Liver (tissue), 9 donors: ENCODE results near the gene MYO9B. TPM values are rescaled to one million over a fixed set of nuclear protein-coding genes. Genes with fewer than 3 reads are reported as not detected.

Experiments
- DNase-seq: peaks from one replicate; pipeline ENCODE4 v3.0.0-alpha.2; 2017; ENCODE audit warnings: low spot score
- H3K27ac ChIP-seq, 2 donors: one replicate each; pipeline ENCODE4 v1.7.0; 2013; ENCODE audit warnings: inconsistent platforms in 2 of 2, low read length in 2 of 2, control low read depth in 1 of 2, low read depth in 1 of 2, mild to moderate bottlenecking in 1 of 2
- H3K27me3 ChIP-seq, 4 donors: one replicate each; pipeline versions ENCODE4 v1.6.1 to v1.7.0; 2013; ENCODE audit warnings: low read length in 3 of 4, inconsistent platforms in 1 of 4, mild to moderate bottlenecking in 1 of 4, moderate library complexity in 1 of 4; ENCODE audit not compliant: control insufficient read depth in 4 of 4, insufficient read depth in 4 of 4
- H3K36me3 ChIP-seq, 4 donors: one replicate each; pipeline versions ENCODE4 v1.6.1 to v1.7.0; 2013; ENCODE audit warnings: low read length in 3 of 4, mild to moderate bottlenecking in 3 of 4, low read depth in 1 of 4, moderate library complexity in 1 of 4; ENCODE audit not compliant: control insufficient read depth in 4 of 4, insufficient read depth in 3 of 4
- H3K4me1 ChIP-seq, 4 donors: one replicate each; pipeline versions ENCODE4 v1.6.1 to v1.7.0; 2013; ENCODE audit warnings: low read length in 3 of 4, mild to moderate bottlenecking in 3 of 4, moderate library complexity in 1 of 4; ENCODE audit not compliant: control insufficient read depth in 4 of 4, insufficient read depth in 4 of 4
- H3K4me3 ChIP-seq, 3 donors: one replicate each; pipeline versions ENCODE4 v1.6.1 to v1.7.0; 2013; ENCODE audit warnings: low read length in 3 of 3, control low read depth in 1 of 3, low read depth in 1 of 3, mild to moderate bottlenecking in 1 of 3
- H3K9ac ChIP-seq, 2 donors: one replicate each; pipeline ENCODE4 v1.7.0; 2013; ENCODE audit warnings: low read length in 2 of 2, mild to moderate bottlenecking in 2 of 2, moderate library complexity in 2 of 2, control low read depth in 1 of 2, low read depth in 1 of 2
- H3K9me3 ChIP-seq, 4 donors: one replicate each; pipeline versions ENCODE4 v1.6.1 to v1.7.0; 2013; ENCODE audit warnings: low read length in 3 of 4; ENCODE audit not compliant: control insufficient read depth in 4 of 4
- EGR1 ChIP-seq, 2 donors: IDR thresholded peaks; 2 replicates each; pipeline ENCODE4 v1.6.1; 2016 to 2018; ENCODE audit warnings: antibody characterized with exemption in 2 of 2, low read depth in 2 of 2
- FOXA1 ChIP-seq: IDR thresholded peaks from 2 replicates; pipeline ENCODE4 v1.6.1; 2016; ENCODE audit warnings: antibody characterized with exemption
- FOXA2 ChIP-seq: IDR thresholded peaks from 2 replicates; pipeline ENCODE4 v1.6.1; 2016; ENCODE audit warnings: antibody characterized with exemption
- GABPA ChIP-seq, 2 donors: IDR thresholded peaks in 1 of 2; conservative IDR thresholded peaks in 1 of 2; 2 replicates each; pipeline ENCODE4 v1.6.1; 2016; ENCODE audit warnings: antibody characterized with exemption in 2 of 2, mild to moderate bottlenecking in 1 of 2, moderate library complexity in 1 of 2
- HNF4A ChIP-seq, 2 donors: conservative IDR thresholded peaks; 2 replicates each; pipeline ENCODE4 v1.6.1; 2016; ENCODE audit warnings: antibody characterized with exemption in 2 of 2, mild to moderate bottlenecking in 2 of 2
- HNF4G ChIP-seq: IDR thresholded peaks from 2 replicates; pipeline ENCODE4 v1.6.1; 2016; ENCODE audit warnings: antibody characterized with exemption
- JUND ChIP-seq, 2 donors: IDR thresholded peaks; 2 replicates each; pipeline ENCODE4 v1.6.1; 2016; ENCODE audit warnings: antibody characterized with exemption in 2 of 2
- NR2F2 ChIP-seq: IDR thresholded peaks from 2 replicates; pipeline ENCODE4 v1.6.1; 2016; ENCODE audit warnings: antibody characterized with exemption
- RAD21 ChIP-seq, 2 donors: IDR thresholded peaks; 2 replicates each; pipeline ENCODE4 v1.6.1; 2016; ENCODE audit warnings: antibody characterized with exemption in 2 of 2, mild to moderate bottlenecking in 2 of 2
- RXRA ChIP-seq, 2 donors: IDR thresholded peaks; 2 replicates each; pipeline ENCODE4 v1.6.1; 2017 to 2018; ENCODE audit warnings: antibody characterized with exemption in 2 of 2, mild to moderate bottlenecking in 1 of 2
- SP1 ChIP-seq: IDR thresholded peaks from 2 replicates; pipeline ENCODE4 v1.6.1; 2018; ENCODE audit warnings: antibody characterized with exemption, mild to moderate bottlenecking
- TAF1 ChIP-seq: conservative IDR thresholded peaks from 2 replicates; pipeline ENCODE4 v1.6.1; 2016; ENCODE audit warnings: antibody characterized with exemption, mild to moderate bottlenecking
- YY1 ChIP-seq: IDR thresholded peaks from 2 replicates; pipeline ENCODE4 v1.6.1; 2016; ENCODE audit warnings: antibody characterized with exemption, mild to moderate bottlenecking
- WGBS: extraction: QIAGEN DNeasy Blood & Tissue Kit; methylation state at CpG from one replicate; pipeline ENCODE4 v1.1.7; 2013; 5-methylcytosine and 5-hydroxymethylcytosine counted together
- polyA plus RNA-seq, 2 donors: library from polyadenylated mRNA; stranded (reverse) in 1 of 2; unstranded in 1 of 2; fragments of 200-250 nt in 1 of 2; fragments of >200 nt in 1 of 2; fragmentation: Nextera tagmentation in 1 of 2; extraction: Ambion mirVana in 1 of 2; gene quantifications; one replicate each; pipeline versions ENCODE4 v1.2.1 to v1.2.3, GENCODE V29; 2013 to 2015
- total RNA-seq, 2 donors: library from RNA; depleted of rRNA; stranded (reverse); fragments of >200 nt; gene quantifications; one replicate each; pipeline ENCODE4 v1.2.3, GENCODE V29; 2014
- TF ChIP-seq, protein P1 (sequence below): IDR thresholded peaks from 2 replicates; pipeline ENCODE4 v1.6.1; 2016; ENCODE audit warnings: antibody characterized with exemption
- TF ChIP-seq, protein P2 (sequence below): fragments of 150-350 bp; IDR thresholded peaks from 2 replicates; pipeline ENCODE4 v1.5.1; 2017; ENCODE audit warnings: improper control_type of control experiment, low read depth, low read length; ENCODE audit not compliant: missing input control
- TF ChIP-seq, protein P3 (sequence below): IDR thresholded peaks from 2 replicates; pipeline ENCODE4 v1.6.1; 2016; ENCODE audit warnings: antibody characterized with exemption
- TF ChIP-seq, protein P4 (sequence below): IDR thresholded peaks from 2 replicates; pipeline ENCODE4 v1.6.1; 2016; ENCODE audit warnings: antibody characterized with exemption
- TF ChIP-seq, protein P5 (sequence below): IDR thresholded peaks from 2 replicates; pipeline ENCODE4 v1.6.1; 2016; ENCODE audit warnings: antibody characterized with exemption, mild to moderate bottlenecking
- donor health status: healthy.
- donor health status: healthy.
- donor health status: healthy.
- donor health status: healthy.
- donor health status: healthy.

Gene MYO9B
- total and polyA plus RNA-seq, 4 donors, result 9.1 to 32.5 (median 21.0) TPM

DNA sequence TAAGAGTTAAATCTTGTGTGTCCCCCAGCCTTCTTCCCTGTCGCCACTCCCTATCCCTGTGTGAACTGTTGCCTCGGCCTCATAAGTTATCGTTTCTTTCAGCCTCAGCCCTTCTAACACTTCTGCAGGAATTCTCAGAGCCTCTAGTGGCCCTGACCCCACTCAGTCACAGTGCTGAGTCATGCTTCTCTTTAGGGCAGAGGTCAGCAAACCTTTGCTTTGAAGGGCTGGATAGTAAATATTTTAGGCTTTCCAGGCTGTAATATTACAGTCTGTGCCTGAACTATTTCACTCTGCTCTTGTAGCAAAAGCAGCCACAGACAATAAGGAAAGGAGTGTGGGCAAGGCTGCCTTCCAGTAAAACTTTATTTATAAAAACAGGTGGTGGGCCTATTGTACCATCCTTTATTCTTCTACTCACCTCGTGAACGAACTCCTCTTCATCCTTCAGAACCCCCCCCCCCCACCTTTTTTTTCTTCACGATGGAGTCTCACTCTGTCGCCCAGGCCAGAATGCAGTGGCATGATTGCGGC, 22.1 kb downstream of the MYO9B start:
- Histone ChIP-seq H3K27ac (peak overlapping the region; percentile 32 to 59), H3K9me3 (no peaks in the 10 kb centered on the region), H3K9ac (no peak overlapping the region), H3K4me1 (peaks cover 9 to 18% (median 16%) of the 10 kb centered on the region in 4 donors), H3K4me3 (no peak overlapping the region), H3K27me3 (no peaks in the 10 kb centered on the region), H3K36me3 (peaks cover 0 to 11% (median 3%) of the 10 kb centered on the region in 4 donors)
- TF ChIP-seq FOXA1, result no peak
- TF ChIP-seq YY1, result peak; percentile 49
- TF ChIP-seq GABPA (IDR thresholded peaks at IDR 0.05 in 1 of 2, conservative IDR thresholded peaks at IDR 0.05 in 1 of 2), result peak in 1 of 2 donors; percentile 19
- TF ChIP-seq, protein P1, sequence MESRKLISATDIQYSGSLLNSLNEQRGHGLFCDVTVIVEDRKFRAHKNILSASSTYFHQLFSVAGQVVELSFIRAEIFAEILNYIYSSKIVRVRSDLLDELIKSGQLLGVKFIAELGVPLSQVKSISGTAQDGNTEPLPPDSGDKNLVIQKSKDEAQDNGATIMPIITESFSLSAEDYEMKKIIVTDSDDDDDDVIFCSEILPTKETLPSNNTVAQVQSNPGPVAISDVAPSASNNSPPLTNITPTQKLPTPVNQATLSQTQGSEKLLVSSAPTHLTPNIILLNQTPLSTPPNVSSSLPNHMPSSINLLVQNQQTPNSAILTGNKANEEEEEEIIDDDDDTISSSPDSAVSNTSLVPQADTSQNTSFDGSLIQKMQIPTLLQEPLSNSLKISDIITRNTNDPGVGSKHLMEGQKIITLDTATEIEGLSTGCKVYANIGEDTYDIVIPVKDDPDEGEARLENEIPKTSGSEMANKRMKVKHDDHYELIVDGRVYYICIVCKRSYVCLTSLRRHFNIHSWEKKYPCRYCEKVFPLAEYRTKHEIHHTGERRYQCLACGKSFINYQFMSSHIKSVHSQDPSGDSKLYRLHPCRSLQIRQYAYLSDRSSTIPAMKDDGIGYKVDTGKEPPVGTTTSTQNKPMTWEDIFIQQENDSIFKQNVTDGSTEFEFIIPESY, result no peak
- TF ChIP-seq, protein P2, sequence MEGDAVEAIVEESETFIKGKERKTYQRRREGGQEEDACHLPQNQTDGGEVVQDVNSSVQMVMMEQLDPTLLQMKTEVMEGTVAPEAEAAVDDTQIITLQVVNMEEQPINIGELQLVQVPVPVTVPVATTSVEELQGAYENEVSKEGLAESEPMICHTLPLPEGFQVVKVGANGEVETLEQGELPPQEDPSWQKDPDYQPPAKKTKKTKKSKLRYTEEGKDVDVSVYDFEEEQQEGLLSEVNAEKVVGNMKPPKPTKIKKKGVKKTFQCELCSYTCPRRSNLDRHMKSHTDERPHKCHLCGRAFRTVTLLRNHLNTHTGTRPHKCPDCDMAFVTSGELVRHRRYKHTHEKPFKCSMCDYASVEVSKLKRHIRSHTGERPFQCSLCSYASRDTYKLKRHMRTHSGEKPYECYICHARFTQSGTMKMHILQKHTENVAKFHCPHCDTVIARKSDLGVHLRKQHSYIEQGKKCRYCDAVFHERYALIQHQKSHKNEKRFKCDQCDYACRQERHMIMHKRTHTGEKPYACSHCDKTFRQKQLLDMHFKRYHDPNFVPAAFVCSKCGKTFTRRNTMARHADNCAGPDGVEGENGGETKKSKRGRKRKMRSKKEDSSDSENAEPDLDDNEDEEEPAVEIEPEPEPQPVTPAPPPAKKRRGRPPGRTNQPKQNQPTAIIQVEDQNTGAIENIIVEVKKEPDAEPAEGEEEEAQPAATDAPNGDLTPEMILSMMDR, result no peak
- peak; percentile 97 to 98 for TF ChIP-seq RXRA (IDR thresholded peaks at IDR 0.05)
- TF ChIP-seq FOXA2, result no peak
- TF ChIP-seq NR2F2, result peak; percentile 98
- TF ChIP-seq RAD21 (IDR thresholded peaks at IDR 0.05), result peak; percentile 57 to 68
- TF ChIP-seq HNF4A (conservative IDR thresholded peaks at IDR 0.05), result peak; percentile 71 to 79
- TF ChIP-seq EGR1 (IDR thresholded peaks at IDR 0.05; ENCODE audit: low read depth in 2 of 2), result no peak
- no peak for TF ChIP-seq TAF1
- TF ChIP-seq, protein P3, sequence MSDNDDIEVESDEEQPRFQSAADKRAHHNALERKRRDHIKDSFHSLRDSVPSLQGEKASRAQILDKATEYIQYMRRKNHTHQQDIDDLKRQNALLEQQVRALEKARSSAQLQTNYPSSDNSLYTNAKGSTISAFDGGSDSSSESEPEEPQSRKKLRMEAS, result no peak
- TF ChIP-seq, protein P4, sequence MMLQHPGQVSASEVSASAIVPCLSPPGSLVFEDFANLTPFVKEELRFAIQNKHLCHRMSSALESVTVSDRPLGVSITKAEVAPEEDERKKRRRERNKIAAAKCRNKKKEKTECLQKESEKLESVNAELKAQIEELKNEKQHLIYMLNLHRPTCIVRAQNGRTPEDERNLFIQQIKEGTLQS, result peak; percentile 80
- TF ChIP-seq SP1, result peak; percentile 90
- TF ChIP-seq JUND (IDR thresholded peaks at IDR 0.05), result peak; percentile 81 to 90
- TF ChIP-seq, protein P5, sequence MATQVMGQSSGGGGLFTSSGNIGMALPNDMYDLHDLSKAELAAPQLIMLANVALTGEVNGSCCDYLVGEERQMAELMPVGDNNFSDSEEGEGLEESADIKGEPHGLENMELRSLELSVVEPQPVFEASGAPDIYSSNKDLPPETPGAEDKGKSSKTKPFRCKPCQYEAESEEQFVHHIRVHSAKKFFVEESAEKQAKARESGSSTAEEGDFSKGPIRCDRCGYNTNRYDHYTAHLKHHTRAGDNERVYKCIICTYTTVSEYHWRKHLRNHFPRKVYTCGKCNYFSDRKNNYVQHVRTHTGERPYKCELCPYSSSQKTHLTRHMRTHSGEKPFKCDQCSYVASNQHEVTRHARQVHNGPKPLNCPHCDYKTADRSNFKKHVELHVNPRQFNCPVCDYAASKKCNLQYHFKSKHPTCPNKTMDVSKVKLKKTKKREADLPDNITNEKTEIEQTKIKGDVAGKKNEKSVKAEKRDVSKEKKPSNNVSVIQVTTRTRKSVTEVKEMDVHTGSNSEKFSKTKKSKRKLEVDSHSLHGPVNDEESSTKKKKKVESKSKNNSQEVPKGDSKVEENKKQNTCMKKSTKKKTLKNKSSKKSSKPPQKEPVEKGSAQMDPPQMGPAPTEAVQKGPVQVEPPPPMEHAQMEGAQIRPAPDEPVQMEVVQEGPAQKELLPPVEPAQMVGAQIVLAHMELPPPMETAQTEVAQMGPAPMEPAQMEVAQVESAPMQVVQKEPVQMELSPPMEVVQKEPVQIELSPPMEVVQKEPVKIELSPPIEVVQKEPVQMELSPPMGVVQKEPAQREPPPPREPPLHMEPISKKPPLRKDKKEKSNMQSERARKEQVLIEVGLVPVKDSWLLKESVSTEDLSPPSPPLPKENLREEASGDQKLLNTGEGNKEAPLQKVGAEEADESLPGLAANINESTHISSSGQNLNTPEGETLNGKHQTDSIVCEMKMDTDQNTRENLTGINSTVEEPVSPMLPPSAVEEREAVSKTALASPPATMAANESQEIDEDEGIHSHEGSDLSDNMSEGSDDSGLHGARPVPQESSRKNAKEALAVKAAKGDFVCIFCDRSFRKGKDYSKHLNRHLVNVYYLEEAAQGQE, result peak; percentile 30
- no peak for TF ChIP-seq HNF4G
- whole genome bisulfite sequencing, result 48% methylated on average over 8 of the region's 8 CpGs
- peak; percentile 44 for DNase-seq
